Activated naive CD8-positive, alpha-beta T cell treated with anti-CD3 and anti-CD28 coated beads, Interleukin-2, amount 50 U/mL, for 24 hours (primary cell): ENCODE data around the gene BRD3.
A peak's percentile ranks its signal among the peaks of the same experiment; 100 is the strongest.

Experiments used
- ATAC-seq: fragments of 150-1000 bp; cut with Tn5 transposase; one replicate; pipeline ENCODE4 v1.10.0; 2021
- DNase-seq: peaks from one replicate; pipeline ENCODE4 v3.0.0; 2021
- H3K27ac Mint-ChIP-seq: one replicate; pipeline ENCODE4 v1.8.0; 2021; ENCODE audit warnings: mild to moderate bottlenecking, mixed read lengths
- H3K27me3 Mint-ChIP-seq: one replicate; pipeline ENCODE4 v1.8.0; 2021; ENCODE audit warnings: mixed read lengths
- H3K36me3 Mint-ChIP-seq: one replicate; pipeline ENCODE4 v1.8.0; 2021; ENCODE audit warnings: low read depth, mixed read lengths
- H3K4me1 Mint-ChIP-seq: one replicate; pipeline ENCODE4 v1.8.0; 2021; ENCODE audit warnings: mixed read lengths
- H3K4me3 Mint-ChIP-seq: one replicate; pipeline ENCODE4 v1.8.0; 2021; ENCODE audit warnings: mild to moderate bottlenecking, moderate library complexity, mixed read lengths
- H3K9me3 Mint-ChIP-seq: one replicate; pipeline ENCODE4 v1.8.0; 2021; ENCODE audit warnings: mixed read lengths

Gene BRD3

DNA sequence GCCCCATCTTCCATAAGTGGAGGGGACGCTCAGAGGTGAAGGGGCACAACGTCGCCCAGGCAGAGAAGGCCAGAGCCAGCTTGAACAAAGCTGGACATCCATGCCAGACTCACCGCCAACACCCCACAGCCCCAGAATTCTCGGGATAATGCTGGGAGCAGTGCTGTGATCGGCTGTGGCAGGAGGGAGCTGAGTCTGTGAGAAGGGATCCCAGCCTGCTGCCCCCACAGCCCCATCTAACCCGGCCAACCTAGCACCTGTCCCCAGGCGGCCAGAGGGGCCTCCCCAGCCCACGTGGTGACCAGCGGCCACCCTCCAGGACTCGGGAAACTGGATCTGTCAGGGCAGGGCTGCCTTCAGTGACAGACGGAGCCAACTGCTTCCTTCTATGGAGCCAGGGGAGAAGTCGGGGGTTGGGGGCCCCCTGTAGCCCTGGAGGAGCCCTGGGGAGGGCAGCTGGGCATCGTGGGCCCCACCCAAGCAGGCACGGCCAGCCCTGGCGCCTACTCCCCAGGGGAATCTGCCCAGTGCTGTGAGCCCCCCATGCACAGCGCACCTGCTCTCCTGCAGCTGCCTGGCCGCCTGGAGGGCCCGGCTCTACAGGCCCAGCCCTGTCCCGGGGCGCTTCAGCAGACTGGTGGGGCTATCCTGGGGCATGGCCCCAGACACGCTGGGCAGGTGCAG, 6.0 kb downstream of the BRD3 start:
- Mint-ChIP-seq H3K4me1 (peaks cover 45% of the 10 kb centered on the region), H3K27me3 (no peaks in the 10 kb centered on the region), H3K27ac (no peak overlapping the region), H3K4me3 (no peak overlapping the region), H3K9me3 (no peaks in the 10 kb centered on the region), H3K36me3 (no peaks in the 10 kb centered on the region)
- ATAC-seq, result no peak
- DNase-seq, result no peak

- ATAC-seq (no peak), DNase-seq (no peak)
- no peaks in the 10 kb centered on the region for H3K27me3 Mint-ChIP-seq
- no peak overlapping the region for H3K4me3 Mint-ChIP-seq
- H3K36me3 Mint-ChIP-seq, result no peaks in the 10 kb centered on the region
- no peaks in the 10 kb centered on the region for H3K9me3 Mint-ChIP-seq
- no peak overlapping the region for H3K27ac Mint-ChIP-seq
- peaks cover 46% of the 10 kb centered on the region for H3K4me1 Mint-ChIP-seq
Observed at GRCh38 chr9:134061019-134061687, 6.7 kb downstream of the BRD3 start.

DNA sequence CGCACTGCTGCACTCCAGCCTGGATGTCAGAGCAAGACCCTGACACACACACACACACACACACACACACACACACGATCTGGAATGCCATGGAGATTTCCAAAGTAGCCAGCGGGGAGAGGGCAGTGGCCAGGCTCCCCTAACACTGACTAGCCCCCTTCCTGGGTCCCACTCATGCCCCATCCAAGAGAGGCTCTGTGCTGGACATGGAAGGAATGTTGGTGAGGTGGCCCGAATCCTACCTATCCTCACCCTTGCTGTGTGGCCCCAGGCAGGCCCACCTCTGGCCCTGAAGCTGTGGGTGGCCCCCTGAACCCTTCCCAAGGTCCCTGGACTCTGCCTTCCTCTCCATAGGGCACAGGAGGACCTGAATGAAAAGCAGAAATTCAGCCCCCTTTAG, 7.3 kb downstream of the BRD3 start:
- ATAC-seq (no peak), DNase-seq (no peak)
- Mint-ChIP-seq H3K4me1 (peaks cover 42% of the 10 kb centered on the region), H3K27ac (peak overlapping the region; percentile 42), H3K27me3 (no peaks in the 10 kb centered on the region), H3K4me3 (no peak overlapping the region), H3K9me3 (no peaks in the 10 kb centered on the region), H3K36me3 (no peaks in the 10 kb centered on the region)

DNA sequence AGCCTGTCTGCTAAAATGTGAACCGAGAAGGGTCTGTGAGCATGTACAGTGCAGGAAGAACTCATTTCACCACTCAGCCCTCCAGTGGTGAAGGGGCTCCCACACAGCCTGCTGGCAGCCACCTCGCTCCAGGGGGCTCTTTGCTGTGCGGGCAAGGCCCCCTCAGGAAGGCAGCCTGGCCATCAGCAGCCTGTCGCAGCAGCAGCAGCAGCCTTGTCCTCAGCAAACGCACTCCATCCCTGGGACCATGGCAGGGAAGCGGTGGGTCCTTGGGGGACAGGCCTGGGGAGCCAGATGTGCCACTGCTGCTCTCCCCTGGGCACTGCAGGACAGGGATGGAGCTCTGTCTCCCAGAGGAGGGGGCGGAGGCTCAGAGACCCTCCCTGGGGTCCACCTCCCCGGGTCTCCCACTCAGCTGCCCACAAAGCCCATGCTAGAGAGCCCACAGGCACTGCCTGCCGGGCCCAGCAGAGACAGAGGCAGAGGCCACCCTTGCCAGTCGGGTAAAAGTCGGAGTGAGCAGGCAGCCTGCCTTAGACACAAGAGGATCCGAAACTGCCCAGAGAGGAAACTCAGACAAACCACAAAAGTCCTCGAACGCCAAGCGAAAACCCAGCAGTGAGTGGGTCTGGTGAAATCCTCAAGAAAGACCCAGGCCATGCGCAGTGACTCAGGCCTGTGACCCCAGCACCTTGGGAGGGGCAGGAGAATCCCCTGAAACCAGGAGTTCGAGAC, 8.0 kb downstream of the BRD3 start:
- peak; percentile 28 for DNase-seq
- Mint-ChIP-seq H3K4me1 (peaks cover 35% of the 10 kb centered on the region), H3K27me3 (no peaks in the 10 kb centered on the region)

DNA sequence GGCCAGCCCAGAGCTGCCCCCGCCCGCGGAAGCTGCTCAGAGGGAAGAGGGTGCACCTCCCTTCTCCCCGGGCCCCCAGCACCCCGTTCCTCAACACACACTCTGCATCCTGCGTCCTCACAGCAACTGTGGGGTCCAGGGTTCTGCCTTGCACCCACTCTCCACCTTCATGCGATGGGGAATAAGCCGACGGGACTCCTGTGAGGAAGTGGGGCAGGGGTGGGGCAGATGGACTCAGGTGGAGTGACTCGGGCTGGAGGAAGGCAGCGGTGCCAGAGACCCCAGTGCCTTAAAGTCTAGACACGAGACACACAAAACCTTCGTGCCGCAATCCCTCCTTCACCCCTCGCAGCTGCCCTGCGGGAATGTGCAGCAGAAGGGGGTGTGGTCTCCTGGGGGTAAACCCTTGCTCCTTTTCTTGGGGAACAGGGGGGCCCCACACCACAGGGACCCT, 8.6 kb downstream of the BRD3 start:
- Mint-ChIP-seq H3K9me3 (no peaks in the 10 kb centered on the region), H3K27ac (no peak overlapping the region), H3K36me3 (no peaks in the 10 kb centered on the region), H3K4me1 (peaks cover 33% of the 10 kb centered on the region), H3K4me3 (no peak overlapping the region), H3K27me3 (no peaks in the 10 kb centered on the region)
- ATAC-seq (no peak), DNase-seq (no peak)

More for the DNA sequence above, 8.0 kb downstream of the BRD3 start:
- Mint-ChIP-seq H3K36me3 (no peaks in the 10 kb centered on the region), H3K9me3 (no peaks in the 10 kb centered on the region), H3K27ac (peak overlapping the region; percentile 42), H3K4me3 (no peak overlapping the region)
- peak; percentile 25 for ATAC-seq

- no peaks in the 10 kb centered on the region for H3K27me3 Mint-ChIP-seq
Observed at GRCh38 chr9:134058716-134059115, 9.1 kb downstream of the BRD3 start.

GRCh38 chr9:134057751-134058701, 9.8 kb downstream of the BRD3 start:
- ATAC-seq, result no peak
- Mint-ChIP-seq H3K9me3 (no peaks in the 10 kb centered on the region), H3K36me3 (no peaks in the 10 kb centered on the region), H3K27ac (no peak overlapping the region), H3K4me3 (no peak overlapping the region), H3K4me1 (peaks cover 32% of the 10 kb centered on the region), H3K27me3 (no peaks in the 10 kb centered on the region)
- no peak for DNase-seq

More at GRCh38 chr9:134058716-134059115, 9.1 kb downstream of the BRD3 start:
- Mint-ChIP-seq H3K9me3 (no peaks in the 10 kb centered on the region), H3K36me3 (no peaks in the 10 kb centered on the region), H3K4me1 (peaks cover 33% of the 10 kb centered on the region), H3K27ac (no peak overlapping the region), H3K4me3 (no peak overlapping the region)
- ATAC-seq (no peak), DNase-seq (no peak)

DNA sequence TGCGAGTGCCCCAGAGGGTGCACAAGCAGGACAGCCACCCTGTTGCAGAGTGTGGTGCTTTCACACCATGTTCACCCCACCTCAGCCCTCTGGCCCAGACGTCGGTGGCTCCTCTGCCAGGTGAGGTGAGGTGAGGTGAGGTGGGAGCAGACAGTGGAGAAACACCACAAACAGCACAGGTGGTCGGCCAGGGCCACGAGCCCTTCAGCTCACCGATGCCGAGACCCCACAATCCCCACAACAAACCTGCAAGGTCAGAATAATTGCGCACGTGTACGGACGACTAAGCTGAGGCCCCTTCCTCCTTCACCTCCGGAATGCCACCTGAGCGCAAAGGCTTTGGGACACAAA, 10.5 kb downstream of the BRD3 start:
- Mint-ChIP-seq H3K36me3 (no peaks in the 10 kb centered on the region), H3K9me3 (no peaks in the 10 kb centered on the region), H3K4me3 (no peak overlapping the region), H3K27ac (no peak overlapping the region), H3K27me3 (no peaks in the 10 kb centered on the region), H3K4me1 (peaks cover 32% of the 10 kb centered on the region)
- DNase-seq (no peak), ATAC-seq (no peak)

- peaks cover 32% of the 10 kb centered on the region for H3K4me1 Mint-ChIP-seq
Observed at GRCh38 chr9:134056483-134057306, 11.1 kb downstream of the BRD3 start.

GRCh38 chr9:134055981-134056461, 11.8 kb downstream of the BRD3 start:
- DNase-seq, result no peak
- ATAC-seq, result no peak
- Mint-ChIP-seq H3K4me3 (no peak overlapping the region), H3K27me3 (no peaks in the 10 kb centered on the region), H3K9me3 (no peaks in the 10 kb centered on the region), H3K27ac (no peak overlapping the region), H3K36me3 (peaks cover 2% of the 10 kb centered on the region), H3K4me1 (peaks cover 30% of the 10 kb centered on the region)

More at GRCh38 chr9:134056483-134057306, 11.1 kb downstream of the BRD3 start:
- H3K36me3 Mint-ChIP-seq, result no peaks in the 10 kb centered on the region
- DNase-seq, result no peak
- no peak for ATAC-seq
- no peak overlapping the region for H3K4me3 Mint-ChIP-seq
- H3K27ac Mint-ChIP-seq, result no peak overlapping the region
- H3K9me3 Mint-ChIP-seq, result no peaks in the 10 kb centered on the region
- no peaks in the 10 kb centered on the region for H3K27me3 Mint-ChIP-seq

DNA sequence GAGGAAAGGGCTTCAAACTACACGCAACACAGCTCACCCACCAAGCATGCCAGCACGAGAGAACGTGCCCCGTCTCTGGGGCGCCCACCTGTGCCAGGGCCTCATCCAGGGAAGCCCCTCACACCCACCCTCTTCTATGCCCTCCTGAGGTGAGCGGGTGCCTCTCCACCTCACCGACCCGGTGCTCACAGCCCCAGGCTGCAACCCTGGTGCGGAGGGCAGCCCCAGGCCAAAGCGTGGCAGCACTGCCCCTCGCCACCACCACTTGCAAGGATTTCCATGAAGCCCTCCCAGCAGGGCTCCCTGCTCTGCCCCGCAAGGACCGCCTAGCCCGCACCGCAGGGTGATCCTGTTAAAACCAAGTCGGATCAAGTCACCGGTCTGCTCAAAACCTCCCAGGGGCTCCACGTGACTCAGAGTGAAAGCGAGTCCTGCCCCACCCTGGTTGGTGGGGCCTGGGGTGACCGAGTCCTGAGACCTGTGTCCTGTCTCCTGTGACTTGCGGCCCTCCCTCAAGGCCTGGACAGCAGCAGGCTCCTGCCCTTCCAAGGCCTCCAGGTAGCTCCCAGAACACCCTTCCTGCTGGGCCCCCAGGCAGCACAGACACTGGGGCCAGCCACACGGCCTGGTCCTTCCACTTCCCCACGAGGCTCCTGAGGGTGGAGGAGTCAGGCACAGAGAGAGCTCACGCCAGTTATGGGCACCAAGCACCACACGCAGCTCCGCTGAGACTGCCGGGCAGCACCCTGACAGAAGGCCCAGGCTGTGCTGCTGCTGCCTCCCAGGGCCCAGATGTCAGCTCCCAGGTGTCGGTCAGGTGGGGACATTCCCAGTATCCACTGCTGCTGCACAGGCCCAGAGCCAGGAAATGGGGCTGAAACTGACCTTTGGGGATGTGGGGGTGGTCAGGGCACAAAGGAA, 12.7 kb downstream of the BRD3 start:
- H3K4me3 Mint-ChIP-seq, result no peak overlapping the region
- ATAC-seq (no peak), DNase-seq (no peak)
- H3K27me3 Mint-ChIP-seq, result no peaks in the 10 kb centered on the region
- H3K27ac Mint-ChIP-seq, result no peak overlapping the region
- H3K4me1 Mint-ChIP-seq, result peaks cover 21% of the 10 kb centered on the region
- H3K36me3 Mint-ChIP-seq, result peaks cover 3% of the 10 kb centered on the region
- H3K9me3 Mint-ChIP-seq, result no peaks in the 10 kb centered on the region

DNA sequence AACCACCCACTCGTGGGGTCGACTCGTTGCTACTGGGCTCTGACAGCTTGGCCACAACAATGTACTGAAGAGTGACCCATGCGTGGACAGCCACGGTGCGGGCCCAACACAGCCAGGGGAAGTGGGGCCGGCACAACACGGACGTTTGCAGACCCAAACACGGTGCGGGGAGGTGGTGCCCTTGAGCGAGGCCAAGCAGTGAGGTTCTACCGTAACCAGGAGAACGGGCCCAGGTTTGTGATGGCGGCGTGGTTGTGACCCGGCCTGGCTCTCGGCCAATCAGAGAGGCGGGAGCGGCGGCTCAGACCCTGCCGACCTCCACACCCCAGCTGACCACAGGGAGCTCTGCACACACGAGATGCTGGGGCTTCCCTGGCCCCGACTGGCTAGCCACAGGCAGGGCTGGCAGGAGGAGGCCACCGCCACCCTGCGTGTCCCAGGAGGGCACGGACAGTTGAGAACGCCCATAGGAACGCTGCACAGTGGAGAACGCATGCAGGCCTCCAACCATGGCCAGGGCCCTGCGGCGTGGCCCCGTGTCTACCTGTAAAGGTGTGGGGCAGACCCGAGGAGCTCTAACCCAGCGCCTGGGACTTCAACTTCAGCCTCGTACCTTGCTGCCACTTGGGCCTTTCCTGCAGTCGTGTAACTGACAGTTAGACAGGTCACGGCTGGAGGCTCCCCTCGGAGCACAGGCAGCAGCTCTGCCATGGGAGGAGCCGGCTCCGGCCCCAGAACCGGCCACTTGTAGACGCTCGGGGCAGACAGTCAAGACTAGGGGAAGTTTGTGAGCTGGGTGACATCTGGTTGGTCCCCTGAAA, 13.7 kb downstream of the BRD3 start:
- no peak overlapping the region for H3K4me3 Mint-ChIP-seq
- H3K9me3 Mint-ChIP-seq, result no peaks in the 10 kb centered on the region
- H3K27me3 Mint-ChIP-seq, result no peaks in the 10 kb centered on the region
- no peak overlapping the region for H3K27ac Mint-ChIP-seq
- DNase-seq (no peak), ATAC-seq (no peak)
- peaks cover 16% of the 10 kb centered on the region for H3K4me1 Mint-ChIP-seq
- H3K36me3 Mint-ChIP-seq, result peaks cover 3% of the 10 kb centered on the region
